HG03097 (cell line): ENCODE measurements around the gene ADAM11.

Experiments used
- ATAC-seq: cut with Tn5 transposase; IDR thresholded peaks from one replicate; pipeline ENCODE4 v1.9.1; 2021; ENCODE audit not compliant: unreplicated experiment, low FRiP score

The ADAM11 gene

GRCh38 chr17:44757045-44757917, 1.5 kb upstream of the ADAM11 start:
- no peak for ATAC-seq

- ATAC-seq, result no peak
Observed at GRCh38 chr17:44757918-44758413, 822 bp upstream of the ADAM11 start.

- ATAC-seq, result no peak
Observed at GRCh38 chr17:44759086-44759915, 513 bp downstream of the ADAM11 start.

- no peak for ATAC-seq
Observed at GRCh38 chr17:44759916-44760243, 1.1 kb downstream of the ADAM11 start.

- ATAC-seq, result no peak
Observed at GRCh38 chr17:44760474-44761308, 1.9 kb downstream of the ADAM11 start.

- ATAC-seq, result no peak
Observed at GRCh38 chr17:44761932-44762810, 3.4 kb downstream of the ADAM11 start.

GRCh38 chr17:44763170-44763569, 4.4 kb downstream of the ADAM11 start:
- ATAC-seq, result no peak

- ATAC-seq, result no peak
Observed at GRCh38 chr17:44765965-44766364, 7.2 kb downstream of the ADAM11 start.

GRCh38 chr17:44766409-44767038, 7.7 kb downstream of the ADAM11 start:
- no peak for ATAC-seq

GRCh38 chr17:44767493-44767892, 8.7 kb downstream of the ADAM11 start:
- no peak for ATAC-seq

GRCh38 chr17:44768505-44769142, 9.8 kb downstream of the ADAM11 start:
- ATAC-seq, result no peak

GRCh38 chr17:44769230-44769629, 10.4 kb downstream of the ADAM11 start:
- ATAC-seq, result no peak

GRCh38 chr17:44769647-44770084, 10.9 kb downstream of the ADAM11 start:
- ATAC-seq, result no peak

GRCh38 chr17:44770166-44770925, 11.6 kb downstream of the ADAM11 start:
- ATAC-seq, result no peak

GRCh38 chr17:44772308-44773045, 13.7 kb downstream of the ADAM11 start:
- no peak for ATAC-seq

GRCh38 chr17:44773140-44773539, 14.4 kb downstream of the ADAM11 start:
- ATAC-seq, result no peak
